ENCODE results near the gene GPC6.

DNA sequence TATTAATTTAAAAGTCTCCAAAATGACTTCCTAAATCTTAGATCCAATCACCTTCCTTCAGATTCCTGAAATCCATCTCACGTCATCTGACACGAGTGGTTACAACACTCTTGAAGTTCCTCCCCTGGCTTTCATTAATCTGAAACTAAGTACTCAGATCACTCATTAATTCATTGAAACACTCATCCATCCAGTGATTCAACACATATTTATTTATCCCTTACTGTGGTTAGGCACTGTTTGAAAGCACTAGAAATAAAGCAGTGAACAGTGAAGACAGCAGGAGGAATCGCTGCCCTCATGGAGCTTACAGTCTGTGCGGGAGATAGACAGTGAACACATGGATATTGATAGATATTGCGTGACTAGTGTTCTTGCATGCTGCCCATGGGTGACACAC, 780.5 kb downstream of the GPC6 start:
- TF ChIP-seq, protein P1, sequence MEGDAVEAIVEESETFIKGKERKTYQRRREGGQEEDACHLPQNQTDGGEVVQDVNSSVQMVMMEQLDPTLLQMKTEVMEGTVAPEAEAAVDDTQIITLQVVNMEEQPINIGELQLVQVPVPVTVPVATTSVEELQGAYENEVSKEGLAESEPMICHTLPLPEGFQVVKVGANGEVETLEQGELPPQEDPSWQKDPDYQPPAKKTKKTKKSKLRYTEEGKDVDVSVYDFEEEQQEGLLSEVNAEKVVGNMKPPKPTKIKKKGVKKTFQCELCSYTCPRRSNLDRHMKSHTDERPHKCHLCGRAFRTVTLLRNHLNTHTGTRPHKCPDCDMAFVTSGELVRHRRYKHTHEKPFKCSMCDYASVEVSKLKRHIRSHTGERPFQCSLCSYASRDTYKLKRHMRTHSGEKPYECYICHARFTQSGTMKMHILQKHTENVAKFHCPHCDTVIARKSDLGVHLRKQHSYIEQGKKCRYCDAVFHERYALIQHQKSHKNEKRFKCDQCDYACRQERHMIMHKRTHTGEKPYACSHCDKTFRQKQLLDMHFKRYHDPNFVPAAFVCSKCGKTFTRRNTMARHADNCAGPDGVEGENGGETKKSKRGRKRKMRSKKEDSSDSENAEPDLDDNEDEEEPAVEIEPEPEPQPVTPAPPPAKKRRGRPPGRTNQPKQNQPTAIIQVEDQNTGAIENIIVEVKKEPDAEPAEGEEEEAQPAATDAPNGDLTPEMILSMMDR (IDR thresholded peaks at IDR 0.05) = no peak
- TF ChIP-seq EZH2 (IDR thresholded peaks at IDR 0.05) = no peak

All from neural progenitor cell (in vitro differentiated cells).